HTERT RPE-1 (cell line): ENCODE results near the gene DEPDC7.
"Not testable (repeated sequence)": the region's sequence is repeated elsewhere in the genome, so short reads cannot be mapped to it uniquely, and the experiment has no call there.

Source experiments
- in situ Hi-C: fragments of 300-500 bp; cut with MboI; formaldehyde crosslinking; loops from 4 replicates; pipeline ENCODE4 v1.14.3; 2020; ENCODE audit warnings: low sequenced_read_pairs

The DEPDC7 gene

DNA sequence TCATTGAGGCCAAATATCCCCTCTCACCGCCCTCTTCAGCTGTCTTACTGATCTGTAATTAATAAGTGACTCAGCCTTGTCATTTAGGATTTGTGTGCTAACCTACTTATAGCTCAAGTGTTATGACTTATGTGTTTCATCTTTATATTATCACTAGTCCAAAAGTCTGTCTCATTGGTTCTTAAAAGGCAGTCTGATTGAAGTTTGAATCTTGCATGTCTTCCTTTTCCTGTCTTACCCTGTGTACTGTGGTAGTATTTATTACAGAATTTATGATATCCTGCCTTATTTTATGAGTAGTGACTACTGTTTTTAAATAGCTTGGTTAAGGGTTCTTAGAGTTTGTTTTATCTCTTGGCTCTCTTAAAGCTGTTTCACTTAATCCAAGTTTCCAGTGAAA is 6.3 kb downstream of the DEPDC7 start:
- in situ Hi-C loops: no loop called here

DNA sequence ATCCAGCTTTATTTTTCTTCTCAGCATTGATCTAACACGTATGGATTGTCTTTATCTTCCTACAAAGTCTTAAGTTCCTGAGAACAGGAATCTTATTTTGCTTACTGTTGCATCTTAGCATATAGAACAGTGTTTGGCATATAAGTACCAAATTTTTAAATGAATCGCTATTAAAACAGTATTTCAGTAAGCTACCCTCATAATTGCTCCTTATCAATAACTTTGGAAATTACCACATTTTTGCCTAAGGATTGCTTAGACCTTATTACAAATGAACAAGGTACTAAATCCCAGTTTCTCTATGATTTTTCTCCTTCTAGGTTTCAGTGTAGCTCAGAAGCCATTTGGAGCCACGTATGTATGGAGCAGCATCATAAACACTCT is 9.7 kb downstream of the DEPDC7 start:
- in situ Hi-C loops: no loop called here

DNA sequence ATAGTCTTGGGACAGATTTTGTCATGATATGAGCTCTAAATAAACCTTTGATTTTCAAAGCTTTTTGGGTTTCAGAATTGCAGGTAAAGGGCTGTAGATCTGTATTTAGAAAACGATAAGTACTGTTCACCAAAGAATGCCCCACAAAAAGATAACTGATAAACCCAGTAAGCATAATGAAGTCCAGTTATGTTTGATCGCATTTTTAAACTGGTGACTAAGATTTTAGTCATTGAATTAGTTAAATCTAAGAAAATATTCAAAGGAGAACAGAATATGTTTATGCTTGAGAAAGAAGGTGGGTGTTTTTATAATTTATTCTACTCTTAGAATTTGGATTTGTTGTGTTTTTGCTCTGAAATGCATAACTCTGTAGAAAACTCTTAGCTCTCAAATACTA is 11.6 kb downstream of the DEPDC7 start:
- in situ Hi-C loops: no loop called here

DNA sequence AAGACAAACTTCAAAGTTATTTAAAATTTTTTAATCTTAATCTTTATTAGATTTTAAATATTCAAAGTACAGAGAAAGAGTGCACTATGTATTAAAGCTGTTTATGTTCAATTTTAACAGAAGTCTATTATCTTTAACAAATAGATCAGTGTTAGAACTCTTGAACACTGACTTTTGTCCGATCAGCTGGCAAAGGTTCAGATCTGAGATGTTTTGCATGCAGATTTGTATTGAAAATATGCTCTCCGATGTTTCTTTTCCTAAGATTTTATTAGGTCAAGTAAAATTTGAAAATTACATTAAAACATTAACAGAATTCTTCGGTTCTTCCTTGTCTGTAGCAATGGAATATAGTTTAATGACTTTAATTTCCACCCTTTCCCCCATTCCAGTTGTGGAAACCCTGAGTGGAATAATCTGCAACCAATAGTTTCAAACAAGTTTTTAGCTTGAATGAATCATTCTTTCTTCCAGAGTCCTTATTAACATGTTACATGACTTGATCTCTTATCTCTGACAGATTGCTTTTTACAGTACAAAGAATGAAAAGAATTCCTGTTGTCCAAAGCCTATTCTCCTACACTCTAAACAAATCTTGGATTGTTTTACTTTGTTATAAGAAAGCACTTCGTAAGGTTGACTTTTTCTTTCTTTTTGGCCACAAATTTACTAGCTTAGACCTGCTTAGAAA is 12.3 kb downstream of the DEPDC7 start:
- in situ Hi-C loops: no loop called here

DNA sequence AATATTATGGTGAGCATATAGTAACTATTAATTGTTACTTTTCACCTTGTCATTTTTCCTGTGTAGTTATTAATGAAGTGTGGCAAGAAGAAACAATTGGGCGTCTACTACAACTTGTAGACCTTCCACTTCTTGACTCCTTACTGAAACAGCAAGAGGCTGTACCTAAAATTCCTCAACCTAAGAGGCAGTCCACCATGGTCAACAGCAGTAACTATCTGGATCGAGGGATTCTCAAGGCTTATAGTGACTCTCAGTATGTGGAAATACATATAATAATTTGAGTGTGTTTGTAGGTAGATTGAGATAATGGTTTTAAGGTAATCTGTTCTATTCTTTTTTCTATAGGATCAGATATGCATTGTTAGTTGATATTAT is 12.8 kb downstream of the DEPDC7 start:
- in situ Hi-C loops: no loop called here

DNA sequence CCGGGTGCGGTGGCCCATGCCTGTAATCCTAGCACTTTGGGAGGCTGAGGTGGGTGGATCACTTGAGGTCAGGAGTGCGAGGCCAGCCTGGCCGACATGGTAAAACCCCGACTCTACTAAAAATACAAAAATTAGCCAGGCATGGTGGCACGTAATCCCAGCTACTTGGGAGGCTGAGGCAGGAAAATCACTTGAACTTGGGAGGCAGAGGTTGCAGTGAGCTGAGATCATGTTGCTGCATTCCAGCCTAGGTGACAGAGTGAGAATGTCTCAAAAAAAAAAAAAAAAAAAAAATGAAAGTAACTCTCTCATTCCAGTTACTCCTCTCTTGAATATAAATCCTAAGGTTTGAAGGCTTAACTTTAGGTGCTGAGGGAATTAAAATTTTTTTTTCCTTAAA is 13.5 kb downstream of the DEPDC7 start:
- in situ Hi-C loops: not testable (repeated sequence)

DNA sequence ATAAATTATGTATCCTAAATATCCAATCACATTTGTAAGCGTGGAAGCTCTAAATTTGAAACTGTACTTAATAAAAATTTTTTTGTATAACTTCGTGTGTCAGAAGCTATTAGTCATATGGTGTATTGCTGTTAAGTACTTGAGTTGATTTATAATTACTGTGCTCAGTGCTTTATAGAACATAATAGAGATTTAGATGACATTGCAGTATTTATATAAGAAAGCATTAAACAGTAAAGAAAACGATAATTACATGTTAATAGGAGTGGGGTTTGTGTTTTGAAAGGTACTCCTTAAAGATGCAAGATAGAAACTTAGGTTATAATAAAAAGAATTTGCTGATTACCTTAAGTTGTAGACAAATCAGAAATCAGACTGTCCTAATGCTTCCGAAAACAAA is 17.8 kb downstream of the DEPDC7 start:
- in situ Hi-C loops: no loop called here

DNA sequence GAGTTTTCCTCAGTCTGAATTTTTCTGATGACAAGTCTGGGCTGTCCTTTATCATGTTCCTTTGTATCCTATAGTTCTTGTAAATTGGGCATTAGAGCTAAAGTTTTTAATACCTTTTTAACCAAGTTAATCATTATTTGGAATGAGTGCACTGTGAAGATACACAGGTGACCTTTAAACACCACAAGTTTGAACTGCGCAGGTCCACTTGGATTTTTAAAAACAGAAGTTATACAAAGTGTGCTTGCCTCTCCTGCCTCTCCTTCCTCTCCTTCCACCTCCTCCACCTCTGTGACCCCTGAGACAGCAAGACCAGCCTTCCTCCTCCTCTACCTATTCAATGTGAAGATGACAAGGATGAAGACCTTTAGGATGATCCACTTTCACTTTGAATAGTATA is 19.3 kb downstream of the DEPDC7 start:
- in situ Hi-C loops: no loop called here

DNA sequence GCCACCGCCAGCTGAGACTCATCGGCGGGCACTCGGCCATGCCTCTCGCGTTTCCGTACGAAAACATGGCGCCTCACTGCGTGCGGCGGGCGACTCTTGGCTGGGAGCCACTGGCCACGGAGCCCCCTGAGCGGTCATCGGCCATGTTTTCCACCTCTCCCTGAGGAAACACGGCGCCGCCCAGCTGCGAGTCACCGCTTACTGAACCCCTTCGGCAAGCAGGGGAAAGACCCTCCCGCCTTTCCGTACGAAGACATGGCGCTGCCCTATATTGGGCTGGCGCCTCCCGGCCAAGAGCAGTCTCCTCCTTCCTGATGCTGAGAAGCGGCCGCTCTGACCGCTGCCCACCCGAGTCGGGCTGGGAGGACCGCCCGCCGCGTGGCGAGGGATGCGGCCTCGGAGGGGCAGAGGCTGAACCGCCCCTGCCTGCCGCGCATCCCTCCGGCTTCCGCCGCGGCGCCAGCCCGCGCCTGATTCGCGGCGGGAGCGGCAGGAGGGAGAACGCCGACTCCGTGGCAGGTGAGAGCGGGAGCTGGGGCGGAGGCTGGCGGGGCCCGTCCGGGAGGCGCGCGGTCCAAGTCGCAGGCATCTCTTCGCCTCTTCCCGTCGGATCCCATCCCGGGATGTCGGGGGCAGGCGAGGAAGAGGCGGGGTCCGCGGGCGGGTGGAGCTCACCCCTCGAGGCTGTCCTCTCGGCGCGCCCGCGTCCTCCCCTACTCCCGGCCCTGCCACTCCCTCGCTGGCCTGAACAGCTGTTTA is 23.8 kb downstream of the DEPDC7 start, which contains the start of gene TCP11L1:
Gene TCP11L1 (plus strand): TSS at position 299 of the 759 bp plus-strand sequence. CDS start 4,202 bp downstream, outside the sequence.
- in situ Hi-C loops: no loop called here

DNA sequence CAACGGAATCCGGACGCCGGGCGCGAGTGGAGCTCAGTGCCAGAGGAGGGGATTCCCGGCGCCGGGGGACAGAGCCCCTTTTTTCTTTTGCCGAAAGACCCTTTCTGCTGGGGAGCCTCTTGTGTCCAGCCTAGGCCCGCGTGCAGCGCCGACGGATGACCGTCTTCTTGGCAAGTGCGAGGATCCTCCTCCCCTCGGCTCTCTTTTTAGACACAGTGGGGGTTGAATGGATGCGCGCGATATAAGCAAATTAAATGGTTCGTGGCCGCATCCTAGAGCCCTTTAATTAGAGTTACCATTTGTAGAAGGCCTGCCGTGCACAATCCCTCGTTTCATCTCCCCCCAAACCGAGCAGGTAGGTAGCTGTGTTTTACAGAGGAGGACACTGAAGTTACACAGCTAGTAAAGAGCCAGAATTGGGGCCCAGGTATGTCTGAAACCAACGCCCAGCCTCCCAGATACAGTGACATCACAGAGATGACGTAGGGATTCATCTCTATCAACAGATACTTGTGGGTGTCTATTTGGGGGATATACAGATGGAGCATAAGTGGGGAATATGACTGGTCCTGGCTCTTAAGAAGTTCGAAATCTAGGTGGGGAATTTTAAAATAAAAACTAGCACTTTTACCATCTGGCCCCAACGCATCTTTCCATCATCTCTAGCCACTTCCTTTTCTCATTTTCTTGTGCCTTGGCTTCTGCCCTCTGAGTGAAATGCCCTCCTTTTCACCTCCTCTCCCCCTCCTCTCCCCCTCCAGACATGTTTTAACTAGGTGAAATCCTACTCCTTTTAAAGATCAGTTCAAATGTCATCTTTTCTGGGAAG is 24.6 kb downstream of the DEPDC7 start:
- in situ Hi-C loops: no loop called here

DNA sequence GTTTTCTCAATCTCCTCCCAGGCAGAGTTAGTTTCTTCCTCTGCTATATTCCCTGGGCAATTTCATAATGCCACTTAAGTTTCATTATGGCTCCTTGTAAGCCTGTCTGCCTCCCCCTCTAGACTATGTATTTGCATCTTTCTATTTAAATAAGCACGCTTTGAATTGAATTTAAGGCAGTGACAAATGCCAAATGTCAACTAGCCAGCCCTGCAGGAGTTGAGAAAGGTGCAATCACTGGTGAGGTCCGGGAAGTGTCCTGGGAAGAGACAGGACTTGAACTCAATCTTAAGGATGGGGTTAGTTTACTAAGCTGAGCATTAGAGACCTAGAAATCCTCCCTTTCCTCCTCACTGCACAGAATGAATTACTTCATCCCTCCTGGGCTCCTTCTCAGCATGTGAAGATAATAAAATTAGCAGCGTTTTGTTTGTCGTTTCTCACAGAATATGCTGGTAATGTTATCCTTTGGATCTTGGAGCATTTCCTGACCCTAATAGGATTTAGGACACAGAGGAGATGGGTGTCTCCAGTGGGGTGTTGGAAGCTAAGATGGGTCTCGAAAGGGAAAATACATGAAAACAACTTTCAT is 25.3 kb downstream of the DEPDC7 start:
- in situ Hi-C loops: no loop called here

DNA sequence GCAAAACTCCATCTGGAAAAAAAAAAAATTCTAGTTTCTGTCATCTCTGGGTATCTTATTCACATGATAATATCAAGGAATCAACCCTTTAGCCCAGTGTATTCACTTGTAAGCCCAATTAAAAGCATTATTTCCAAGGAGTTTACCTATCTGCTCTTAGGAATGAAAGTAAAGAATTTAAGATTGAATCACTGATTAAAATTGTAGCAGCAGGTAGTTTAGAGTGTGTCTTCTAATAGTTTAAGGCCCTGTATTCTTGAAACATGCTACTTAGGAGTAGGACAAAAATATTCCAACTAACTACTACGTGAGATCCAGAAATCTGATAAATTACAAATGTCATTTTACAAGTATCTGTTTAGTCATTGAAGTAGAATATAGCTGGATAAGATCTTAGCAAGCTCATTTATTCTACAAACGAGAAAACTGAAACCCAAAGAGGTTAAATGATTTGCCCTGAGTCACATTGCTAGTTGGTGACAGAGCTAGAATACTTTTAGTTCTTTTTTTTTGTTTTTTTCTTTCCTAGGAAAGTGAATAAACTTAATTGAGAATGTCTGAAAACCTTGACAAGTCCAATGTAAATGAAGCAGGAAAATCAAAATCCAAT is 27.6 kb downstream of the DEPDC7 start:
- in situ Hi-C loops: no loop called here

DNA sequence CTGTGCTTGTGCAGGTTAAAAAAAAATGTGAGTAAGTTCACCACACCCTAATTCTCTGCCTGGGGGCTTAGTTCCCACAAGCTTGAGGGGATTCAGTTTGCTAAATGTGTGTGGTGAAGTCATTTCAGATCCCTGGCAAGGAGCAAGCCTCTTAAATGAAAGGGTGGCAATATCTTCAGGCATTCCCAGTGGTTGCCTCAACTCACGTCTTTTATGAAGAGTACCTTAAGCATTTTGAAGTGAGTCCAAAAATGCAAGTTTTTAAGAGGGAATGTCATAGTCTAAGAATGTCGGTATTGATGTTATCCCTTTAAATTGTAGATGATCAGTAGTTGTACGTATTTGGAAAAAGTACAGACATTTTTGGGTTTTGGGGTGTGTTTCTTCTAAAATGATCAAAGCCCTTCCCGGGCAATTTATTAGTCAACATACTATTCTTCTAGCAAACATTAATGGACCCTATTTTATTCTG is 28.6 kb downstream of the DEPDC7 start:
- in situ Hi-C loops: no loop called here

DNA sequence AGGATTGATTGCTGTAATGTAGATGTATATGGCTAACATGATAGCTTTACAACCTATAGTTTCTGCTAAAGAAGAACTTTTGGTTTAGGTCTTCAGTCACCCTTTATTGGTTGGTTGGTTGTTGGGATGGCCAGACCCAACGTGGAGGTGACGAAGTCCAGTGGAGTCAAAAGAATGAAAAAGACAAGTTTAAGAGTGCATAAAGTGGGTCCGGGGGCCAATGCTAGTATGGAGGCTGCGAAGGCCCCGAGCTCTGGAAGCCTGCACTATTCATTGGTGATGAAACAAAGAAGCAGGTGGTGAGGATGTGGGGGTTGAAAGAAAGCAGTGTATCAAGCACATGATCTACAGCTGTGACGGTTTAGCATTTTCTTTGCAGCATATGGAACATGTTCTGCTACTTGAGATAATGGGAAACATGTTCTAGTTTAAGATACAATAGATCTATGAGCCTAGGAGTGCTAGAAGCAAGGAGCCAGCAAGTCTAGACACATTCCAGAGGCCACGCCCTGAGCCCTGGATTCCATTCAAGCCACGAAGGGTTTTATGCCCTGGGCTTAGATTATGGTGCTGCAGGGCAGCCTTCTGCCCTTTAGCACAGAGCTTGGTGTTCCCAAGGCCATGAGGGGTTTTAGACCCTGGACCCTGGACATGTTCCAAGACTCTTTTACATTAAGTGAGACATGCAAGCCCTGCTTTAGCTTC is 30.0 kb downstream of the DEPDC7 start:
- in situ Hi-C loops: no loop called here

DNA sequence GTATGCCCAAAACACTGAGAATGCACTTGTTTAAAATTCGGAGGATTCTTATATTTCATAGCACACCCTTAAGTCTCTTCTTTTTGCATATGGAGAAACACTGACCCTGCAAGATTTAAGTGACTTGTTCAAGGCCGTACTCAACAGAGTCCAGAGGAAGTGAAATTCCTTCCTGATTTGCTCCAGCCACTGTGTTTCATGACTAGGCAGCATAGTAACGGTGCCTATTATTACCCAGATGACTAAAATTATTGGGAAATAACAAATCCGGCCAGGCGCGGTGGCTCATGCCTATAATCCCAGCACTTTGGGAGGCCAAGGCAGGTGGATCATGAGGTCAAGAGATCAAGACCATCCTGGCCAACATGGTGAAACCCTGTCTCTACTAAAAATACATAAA is 33.0 kb downstream of the DEPDC7 start:
- in situ Hi-C loops: not testable (repeated sequence)

DNA sequence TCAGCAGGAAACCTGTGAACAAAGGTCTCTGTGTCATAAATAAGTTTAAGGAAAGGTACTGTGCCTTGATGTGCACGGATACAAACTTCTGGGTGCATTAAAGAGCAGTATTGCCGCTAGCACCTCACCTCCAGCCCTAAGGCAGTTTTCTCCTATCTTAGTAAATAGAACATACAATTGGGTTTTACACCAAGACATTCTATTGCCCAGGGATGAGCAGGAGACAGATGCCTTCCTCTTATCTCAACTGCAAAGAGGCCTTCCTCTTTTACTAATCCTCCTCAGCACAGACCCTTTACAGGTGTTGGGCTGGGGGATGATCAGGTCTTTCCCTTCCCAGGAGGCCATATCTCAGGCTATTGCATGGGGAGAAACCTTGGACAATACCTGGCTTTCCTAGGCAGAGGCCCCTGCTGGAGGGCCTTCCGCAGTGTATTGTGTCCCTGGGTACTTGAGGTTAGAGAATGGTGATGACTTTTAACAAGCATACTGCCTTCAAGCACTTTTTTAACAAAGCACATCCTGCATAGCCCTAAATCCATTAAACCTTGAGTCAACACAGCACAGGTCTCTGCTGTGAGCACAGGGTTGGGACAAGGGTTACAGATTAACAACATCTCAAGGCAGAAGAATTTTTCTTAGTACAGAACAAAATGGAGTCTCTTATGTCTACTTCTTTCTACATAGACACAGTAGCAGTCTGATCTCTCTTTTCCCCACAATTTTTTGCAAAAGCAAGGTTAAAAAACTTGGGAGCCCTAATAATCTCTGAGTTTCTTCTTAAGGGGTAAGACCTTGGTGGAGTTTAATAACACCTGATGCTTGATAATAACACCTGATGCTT is 34.1 kb downstream of the DEPDC7 start:
- in situ Hi-C loops: not testable (repeated sequence)

DNA sequence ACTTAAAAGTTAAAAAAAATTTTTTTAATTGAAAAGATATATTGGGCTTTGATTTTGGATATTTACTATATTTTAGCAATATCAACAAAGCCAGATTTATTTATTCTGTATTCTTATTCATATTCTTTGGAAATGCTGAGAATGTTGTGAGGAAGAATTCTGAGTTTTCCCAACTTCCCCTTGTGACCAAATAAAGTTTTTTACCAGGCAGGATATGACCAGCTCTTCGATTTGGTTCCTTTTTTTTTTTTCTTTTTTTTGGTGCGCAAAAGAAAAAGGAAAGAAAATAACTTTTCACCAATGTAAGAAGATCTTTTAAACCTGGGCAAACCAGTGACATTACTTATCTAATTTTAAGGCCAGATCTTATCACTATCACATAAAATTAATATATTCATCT is 36.6 kb downstream of the DEPDC7 start:
- in situ Hi-C loops: no loop called here

DNA sequence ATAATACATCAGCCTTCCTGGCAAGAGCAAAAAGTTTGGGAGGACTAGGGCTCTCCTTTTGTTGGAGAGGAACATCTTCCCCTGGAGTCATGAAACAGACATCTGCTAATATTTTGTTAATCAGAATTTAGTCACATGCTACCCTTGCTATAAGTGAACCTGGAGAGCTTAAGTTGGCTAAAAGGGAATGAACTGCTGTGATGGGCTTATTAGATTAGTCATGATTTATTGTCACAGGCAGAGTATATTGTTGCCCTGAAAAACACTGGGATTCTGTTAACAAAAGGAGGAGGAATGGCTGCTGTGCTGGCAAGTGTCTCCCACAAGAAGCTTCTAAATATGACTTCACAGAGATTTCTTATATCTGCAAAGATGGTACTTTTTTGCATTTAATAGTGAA is 39.7 kb downstream of the DEPDC7 start:
- in situ Hi-C loops: no loop called here

DNA sequence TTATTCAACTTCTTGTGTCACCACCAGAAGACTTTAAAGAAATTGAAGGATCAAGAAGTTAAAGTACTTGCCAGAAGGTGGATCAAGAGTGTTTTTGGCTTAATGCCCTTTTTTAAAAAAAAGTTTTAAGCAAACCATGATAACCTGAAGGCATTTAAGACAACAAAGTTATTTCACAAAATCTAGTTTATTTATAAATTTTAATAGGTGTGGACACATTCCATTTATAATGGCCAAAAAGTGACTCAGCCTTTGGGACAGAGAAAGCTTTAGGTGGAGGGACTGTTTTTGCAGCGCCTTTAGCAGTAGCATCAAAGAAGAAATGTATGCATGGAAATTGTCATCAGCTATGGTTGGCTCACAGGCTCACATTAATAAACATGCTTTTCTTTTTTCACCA is 41.6 kb downstream of the DEPDC7 start:
- in situ Hi-C loops: no loop called here
